ENCODE results near the gene MYO3B. TPM values are rescaled to one million over a fixed set of nuclear protein-coding genes. Genes with fewer than 3 reads are reported as not detected.
A peak's percentile ranks its signal among the peaks of the same experiment; 100 is the strongest.

The MYO3B gene
- polyA plus RNA-seq, 2 of the 4 experiments (the other 2 are of a cell fraction), result 0.01 TPM; not detected in 1

- POLR2A ChIA-PET, result no interaction called here
- Histone ChIP-seq H3K4me2 (no peak overlapping the region), H3K9me3 (no peaks in the 10 kb centered on the region), H3K4me1 (no peaks in the 10 kb centered on the region), H3K4me3 (no peak overlapping the region), H3K27ac (no peak overlapping the region)
- DNase-seq (ENCODE audit: low read depth in 1 of 2, low spot score in 1 of 2) (no peak), FAIRE-seq (no peak), ATAC-seq (no peak)
- WGBS (ENCODE audit: missing lambda C conversion rate), result 23% methylated on average over 3 of the region's 3 CpGs
- no peak for TF ChIP-seq CHD2 (IDR thresholded peaks at IDR 0.05; ENCODE audit: low read length, partially characterized antibody)
- no peak for TF ChIP-seq FOSL2 (IDR thresholded peaks at IDR 0.05)
- TF ChIP-seq FOSL2 (CRISPR knock-in tag; IDR thresholded peaks at IDR 0.05), result peak; percentile 16; the same call in 1 of the 2 replicates
- CTCF ChIA-PET, result interaction anchor here (0.6 kb wide), 1 partner anchor 279 kb away, joined by 3 read pairs; no protein-coding TSS in a partner anchor
Measured at GRCh38 chr2:170258382-170258781, 80.4 kb downstream of the MYO3B start.

- H3K27ac ChIP-seq, result no peak overlapping the region
- CTCF ChIA-PET, result interaction anchor here (1.0 kb wide), 1 partner anchor 24 kb away, joined by 3 read pairs; no protein-coding TSS in a partner anchor
- no peak overlapping the region for H3K4me3 ChIP-seq
Measured at GRCh38 chr2:170260188-170260587, 82.2 kb downstream of the MYO3B start.

DNA sequence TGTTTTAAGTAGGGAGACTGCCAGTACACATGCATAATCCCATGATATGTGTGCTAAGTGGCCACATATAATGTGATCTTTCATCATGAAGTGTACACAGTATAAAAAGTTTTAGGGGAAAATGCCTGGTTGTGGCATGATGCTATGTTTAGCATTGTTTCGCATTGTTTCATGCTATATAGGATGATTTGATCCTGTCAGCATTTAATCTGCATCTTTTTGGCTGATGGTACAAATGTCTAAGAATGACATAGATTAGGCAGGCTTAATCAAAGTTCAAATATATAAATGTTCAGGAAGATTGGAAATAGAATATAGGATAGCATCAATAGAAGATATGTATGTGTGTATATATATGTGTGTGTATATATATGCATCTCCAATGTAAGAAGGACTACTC, 83.6 kb downstream of the MYO3B start:
- DNase-seq (ENCODE audit: low read depth in 1 of 2, low spot score in 1 of 2) (no peak), FAIRE-seq (no peak), ATAC-seq (no peak)
- no peaks in the 10 kb centered on the region for H3K4me1 ChIP-seq
- POLR2A ChIA-PET, result no interaction called here
- TF ChIP-seq NFE2L2 (conservative IDR thresholded peaks at IDR 0.05; ENCODE audit: low read length) (no peak), SREBF2 (IDR thresholded peaks at IDR 0.05) (no peak), ESRRA (IDR thresholded peaks at IDR 0.05; ENCODE audit: borderline replicate concordance, low read length) (no peak), HOXB13 (CRISPR knock-in tag; IDR thresholded peaks at IDR 0.05; ENCODE audit: low read depth) (no peak), ZNF302 (CRISPR knock-in tag; IDR thresholded peaks at IDR 0.05) (no peak), HOXB5 (CRISPR knock-in tag; IDR thresholded peaks at IDR 0.05) (no peak), EHMT2 (IDR thresholded peaks at IDR 0.05; ENCODE audit: low read depth) (no peak), POLR2A (IDR thresholded peaks at IDR 0.05; ENCODE audit: low read length) (no peak), HOXA7 (CRISPR knock-in tag; IDR thresholded peaks at IDR 0.05) (no peak), SMC3 (IDR thresholded peaks at IDR 0.05) (no peak), TFCP2L1 (CRISPR knock-in tag; IDR thresholded peaks at IDR 0.05) (no peak), CHD4 (IDR thresholded peaks at IDR 0.05; ENCODE audit: borderline replicate concordance) (no peak), HDAC2 (IDR thresholded peaks at IDR 0.05) (no peak), CBX2 (IDR thresholded peaks at IDR 0.05; ENCODE audit: borderline replicate concordance, low read depth) (no peak), GATA3 (IDR thresholded peaks at IDR 0.05; ENCODE audit: borderline replicate concordance) (no peak), RAD21 (conservative IDR thresholded peaks at IDR 0.05 in 1 of 2, IDR thresholded peaks at IDR 0.05 in 1 of 2) (no peak)
- TF ChIP-seq, protein P1, sequence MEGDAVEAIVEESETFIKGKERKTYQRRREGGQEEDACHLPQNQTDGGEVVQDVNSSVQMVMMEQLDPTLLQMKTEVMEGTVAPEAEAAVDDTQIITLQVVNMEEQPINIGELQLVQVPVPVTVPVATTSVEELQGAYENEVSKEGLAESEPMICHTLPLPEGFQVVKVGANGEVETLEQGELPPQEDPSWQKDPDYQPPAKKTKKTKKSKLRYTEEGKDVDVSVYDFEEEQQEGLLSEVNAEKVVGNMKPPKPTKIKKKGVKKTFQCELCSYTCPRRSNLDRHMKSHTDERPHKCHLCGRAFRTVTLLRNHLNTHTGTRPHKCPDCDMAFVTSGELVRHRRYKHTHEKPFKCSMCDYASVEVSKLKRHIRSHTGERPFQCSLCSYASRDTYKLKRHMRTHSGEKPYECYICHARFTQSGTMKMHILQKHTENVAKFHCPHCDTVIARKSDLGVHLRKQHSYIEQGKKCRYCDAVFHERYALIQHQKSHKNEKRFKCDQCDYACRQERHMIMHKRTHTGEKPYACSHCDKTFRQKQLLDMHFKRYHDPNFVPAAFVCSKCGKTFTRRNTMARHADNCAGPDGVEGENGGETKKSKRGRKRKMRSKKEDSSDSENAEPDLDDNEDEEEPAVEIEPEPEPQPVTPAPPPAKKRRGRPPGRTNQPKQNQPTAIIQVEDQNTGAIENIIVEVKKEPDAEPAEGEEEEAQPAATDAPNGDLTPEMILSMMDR (IDR thresholded peaks at IDR 0.05), result no peak
- TF ChIP-seq, protein P2, sequence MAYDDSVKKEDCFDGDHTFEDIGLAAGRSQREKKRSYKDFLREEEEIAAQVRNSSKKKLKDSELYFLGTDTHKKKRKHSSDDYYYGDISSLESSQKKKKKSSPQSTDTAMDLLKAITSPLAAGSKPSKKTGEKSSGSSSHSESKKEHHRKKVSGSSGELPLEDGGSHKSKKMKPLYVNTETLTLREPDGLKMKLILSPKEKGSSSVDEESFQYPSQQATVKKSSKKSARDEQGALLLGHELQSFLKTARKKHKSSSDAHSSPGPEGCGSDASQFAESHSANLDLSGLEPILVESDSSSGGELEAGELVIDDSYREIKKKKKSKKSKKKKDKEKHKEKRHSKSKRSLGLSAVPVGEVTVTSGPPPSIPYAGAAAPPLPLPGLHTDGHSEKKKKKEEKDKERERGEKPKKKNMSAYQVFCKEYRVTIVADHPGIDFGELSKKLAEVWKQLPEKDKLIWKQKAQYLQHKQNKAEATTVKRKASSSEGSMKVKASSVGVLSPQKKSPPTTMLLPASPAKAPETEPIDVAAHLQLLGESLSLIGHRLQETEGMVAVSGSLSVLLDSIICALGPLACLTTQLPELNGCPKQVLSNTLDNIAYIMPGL (CRISPR knock-in tag; IDR thresholded peaks at IDR 0.05; ENCODE audit: borderline replicate concordance), result no peak
- TF ChIP-seq, protein P3, sequence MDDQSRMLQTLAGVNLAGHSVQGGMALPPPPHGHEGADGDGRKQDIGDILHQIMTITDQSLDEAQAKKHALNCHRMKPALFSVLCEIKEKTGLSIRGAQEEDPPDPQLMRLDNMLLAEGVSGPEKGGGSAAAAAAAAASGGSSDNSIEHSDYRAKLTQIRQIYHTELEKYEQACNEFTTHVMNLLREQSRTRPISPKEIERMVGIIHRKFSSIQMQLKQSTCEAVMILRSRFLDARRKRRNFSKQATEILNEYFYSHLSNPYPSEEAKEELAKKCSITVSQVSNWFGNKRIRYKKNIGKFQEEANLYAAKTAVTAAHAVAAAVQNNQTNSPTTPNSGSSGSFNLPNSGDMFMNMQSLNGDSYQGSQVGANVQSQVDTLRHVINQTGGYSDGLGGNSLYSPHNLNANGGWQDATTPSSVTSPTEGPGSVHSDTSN (IDR thresholded peaks at IDR 0.05), result no peak
- no peak overlapping the region for H3K27ac ChIP-seq
- H3K4me2 ChIP-seq, result no peak overlapping the region
- H3K4me3 ChIP-seq, result no peak overlapping the region
- WGBS (ENCODE audit: missing lambda C conversion rate), result 53% methylated on average over 1 of the region's 1 CpG
- CTCF ChIA-PET, result no interaction called here
- no peaks in the 10 kb centered on the region for H3K9me3 ChIP-seq

More at GRCh38 chr2:170260188-170260587, 82.2 kb downstream of the MYO3B start:
- DNase-seq (ENCODE audit: low read depth in 1 of 2, low spot score in 1 of 2), result no peak
- POLR2A ChIA-PET, result no interaction called here
- ATAC-seq, result no peak
- H3K4me2 ChIP-seq, result no peak overlapping the region
- no peak for FAIRE-seq
- no peaks in the 10 kb centered on the region for H3K4me1 ChIP-seq
- TF ChIP-seq, protein P4, sequence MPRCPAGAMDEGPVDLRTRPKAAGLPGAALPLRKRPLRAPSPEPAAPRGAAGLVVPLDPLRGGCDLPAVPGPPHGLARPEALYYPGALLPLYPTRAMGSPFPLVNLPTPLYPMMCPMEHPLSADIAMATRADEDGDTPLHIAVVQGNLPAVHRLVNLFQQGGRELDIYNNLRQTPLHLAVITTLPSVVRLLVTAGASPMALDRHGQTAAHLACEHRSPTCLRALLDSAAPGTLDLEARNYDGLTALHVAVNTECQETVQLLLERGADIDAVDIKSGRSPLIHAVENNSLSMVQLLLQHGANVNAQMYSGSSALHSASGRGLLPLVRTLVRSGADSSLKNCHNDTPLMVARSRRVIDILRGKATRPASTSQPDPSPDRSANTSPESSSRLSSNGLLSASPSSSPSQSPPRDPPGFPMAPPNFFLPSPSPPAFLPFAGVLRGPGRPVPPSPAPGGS (IDR thresholded peaks at IDR 0.05), result no peak
- TF ChIP-seq HES2 (IDR thresholded peaks at IDR 0.05) (no peak), RAD21 (conservative IDR thresholded peaks at IDR 0.05 in 1 of 2, IDR thresholded peaks at IDR 0.05 in 1 of 2) (no peak), CBX8 (IDR thresholded peaks at IDR 0.05) (no peak), EP300 (IDR thresholded peaks at IDR 0.05) (no peak), FOXS1 (CRISPR knock-in tag; IDR thresholded peaks at IDR 0.05) (no peak), NR3C1 (IDR thresholded peaks at IDR 0.05) (no peak), SREBF2 (IDR thresholded peaks at IDR 0.05) (no peak), RCOR1 (IDR thresholded peaks at IDR 0.05; ENCODE audit: low read depth, low read length) (no peak), HOXB5 (CRISPR knock-in tag; IDR thresholded peaks at IDR 0.05) (no peak), ZNF302 (CRISPR knock-in tag; IDR thresholded peaks at IDR 0.05) (no peak), FOSB (CRISPR knock-in tag; IDR thresholded peaks at IDR 0.05) (no peak), PHF8 (IDR thresholded peaks at IDR 0.05; ENCODE audit: borderline replicate concordance, low read depth) (no peak), MAFK (IDR thresholded peaks at IDR 0.05; ENCODE audit: partially characterized antibody) (no peak), JUN (IDR thresholded peaks at IDR 0.05) (no peak), SMC3 (IDR thresholded peaks at IDR 0.05) (no peak), CHD4 (IDR thresholded peaks at IDR 0.05; ENCODE audit: borderline replicate concordance) (no peak), POLR2A (IDR thresholded peaks at IDR 0.05; ENCODE audit: low read length) (no peak), JUNB (IDR thresholded peaks at IDR 0.05) (no peak)
- no peaks in the 10 kb centered on the region for H3K9me3 ChIP-seq
